Mucosa of gallbladder (tissue), 1 donor: ENCODE results near the gene HNF1B. TPM values are rescaled to one million over a fixed set of nuclear protein-coding genes. Genes with fewer than 3 reads are reported as not detected.

Source experiments
- DNase-seq: peaks from one replicate; pipeline ENCODE4 v3.0.0-alpha.2; 2020; ENCODE audit warnings: low spot score
- total RNA-seq: library from RNA; stranded (reverse); gene quantifications from one replicate; pipeline ENCODE4 v1.2.1, GENCODE V29; 2021
- donor health status: DM: no; HTN: no; CAD: no.

Gene HNF1B
- total RNA-seq, 1 donor from 2014 or later: 142 TPM

DNA sequence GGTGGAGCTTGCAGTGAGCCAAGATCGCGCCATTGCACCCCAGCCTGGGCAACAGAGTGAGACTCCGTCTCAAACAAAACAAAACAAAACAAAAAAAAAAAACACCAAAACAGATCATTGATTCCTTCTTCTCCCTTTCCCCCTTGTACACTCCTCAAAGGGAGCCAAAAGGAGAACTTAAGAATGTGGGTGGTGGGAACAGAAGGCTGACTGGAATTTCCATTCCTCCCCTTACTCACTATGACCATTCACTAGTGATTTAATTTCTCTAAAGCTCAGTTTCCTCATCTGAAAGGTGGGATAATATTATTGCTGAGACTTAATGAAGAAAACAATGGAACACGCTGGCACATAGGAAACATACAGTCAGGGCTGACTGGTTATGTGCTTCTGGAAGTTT is 17.1 kb upstream of the HNF1B start:
- no peak for DNase-seq

DNA sequence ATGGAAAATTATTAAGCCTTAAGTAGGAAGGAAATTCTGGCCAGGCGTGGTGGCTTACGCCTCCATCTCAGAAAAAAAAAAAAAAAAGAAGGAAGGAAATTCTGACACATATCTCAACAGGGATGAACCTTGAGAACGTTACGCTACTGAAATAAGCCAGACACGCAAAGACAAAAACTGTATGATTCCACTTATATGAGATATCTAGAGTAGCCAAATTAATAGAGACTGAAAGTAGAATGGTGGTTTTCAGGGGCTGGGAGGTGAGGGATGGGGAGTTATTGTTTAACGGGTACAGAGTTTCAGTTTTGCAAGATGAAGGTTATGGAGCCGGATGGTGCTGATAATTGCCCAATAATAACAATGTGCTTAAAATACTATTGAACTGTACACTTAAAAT is 16.2 kb upstream of the HNF1B start:
- DNase-seq: no peak

DNA sequence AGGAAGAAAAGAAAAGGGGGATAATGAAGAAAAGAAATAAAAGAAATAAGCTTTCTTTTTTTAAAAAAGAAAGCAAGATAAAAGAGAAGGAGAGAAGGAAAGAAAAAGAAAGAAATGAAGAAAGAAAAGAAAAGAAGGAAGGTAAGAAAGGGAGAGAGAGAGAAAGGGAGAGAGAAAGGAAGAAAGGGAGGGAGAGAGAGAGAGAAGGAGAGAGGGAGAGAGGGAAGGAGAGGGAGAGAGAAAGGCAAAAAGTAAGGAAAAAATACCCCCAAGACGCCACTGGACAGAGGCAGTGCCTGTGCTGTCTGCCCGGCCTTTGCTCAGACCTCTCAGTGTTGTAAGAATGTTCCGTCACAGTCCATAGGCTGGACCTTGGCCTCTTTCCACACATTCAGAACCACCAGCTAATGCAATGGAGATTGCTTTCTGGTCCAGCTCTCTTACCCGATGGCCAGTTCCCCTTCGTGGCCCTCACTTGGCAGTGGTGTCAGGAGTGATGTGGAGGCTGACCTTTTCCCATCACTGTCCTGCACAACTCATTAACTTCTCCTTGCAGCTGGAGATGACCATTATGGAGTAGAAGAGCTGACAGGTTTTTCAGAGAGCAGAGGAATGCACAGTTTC is 14.3 kb upstream of the HNF1B start:
- peak; percentile 34 for DNase-seq

DNA sequence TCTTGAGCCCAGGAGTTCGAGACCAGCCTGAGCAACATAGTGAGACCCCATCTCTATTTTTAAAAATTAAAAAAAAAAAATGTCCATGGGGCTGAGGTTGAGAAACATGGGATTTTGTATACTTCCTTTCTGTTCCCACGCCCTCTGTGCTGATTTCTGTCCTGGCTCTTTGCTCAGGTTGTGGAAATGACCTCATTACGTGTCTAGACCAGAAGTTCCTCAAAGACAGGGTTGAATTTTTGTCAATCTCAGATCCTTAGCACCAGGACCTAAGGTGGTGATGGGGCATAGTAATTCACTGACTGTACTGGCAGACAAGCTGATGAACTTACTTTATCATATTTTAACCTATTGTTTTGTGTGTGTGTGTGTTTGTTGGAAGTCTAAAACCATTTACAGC is 11.2 kb upstream of the HNF1B start:
- DNase-seq: no peak

DNA sequence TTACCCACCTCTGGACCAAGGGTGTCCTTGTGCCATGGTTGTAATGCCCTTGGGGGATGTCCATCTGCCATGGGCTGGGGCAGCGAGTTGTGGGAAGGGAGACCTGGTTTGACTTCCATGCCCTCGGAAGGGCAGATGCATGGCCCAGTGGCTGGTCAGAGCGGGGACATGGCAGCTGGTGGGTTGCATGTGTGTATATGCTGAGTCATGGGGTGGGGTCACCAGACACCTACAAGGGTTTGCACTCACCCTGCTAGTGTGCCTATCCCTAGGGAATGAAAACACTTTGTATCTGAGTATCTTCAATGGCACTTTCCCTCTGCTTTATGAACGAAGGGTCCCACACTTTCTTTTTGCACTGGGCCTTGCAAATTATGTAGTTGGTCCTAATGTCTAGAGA is 10.6 kb upstream of the HNF1B start:
- DNase-seq: no peak

DNA sequence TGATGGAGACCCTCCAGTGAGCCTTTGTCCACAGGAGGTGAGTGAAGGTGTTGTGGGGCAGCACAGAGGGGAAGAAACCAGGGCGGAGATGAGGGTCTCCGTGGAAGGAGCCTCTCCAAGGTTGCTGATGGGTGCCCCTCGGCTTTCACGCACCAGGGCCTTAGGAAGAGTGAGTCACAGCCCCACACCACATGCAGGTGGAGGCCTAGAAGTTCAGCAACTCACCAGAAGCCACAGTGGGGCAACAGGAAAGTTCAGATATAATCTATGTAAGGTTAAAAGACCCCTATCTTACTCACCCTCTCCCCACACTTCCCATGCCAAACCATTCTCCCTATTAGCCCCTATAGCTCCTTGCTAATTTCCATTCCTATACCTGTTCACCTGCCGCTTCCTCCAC is 9.5 kb upstream of the HNF1B start:
- DNase-seq: no peak

DNA sequence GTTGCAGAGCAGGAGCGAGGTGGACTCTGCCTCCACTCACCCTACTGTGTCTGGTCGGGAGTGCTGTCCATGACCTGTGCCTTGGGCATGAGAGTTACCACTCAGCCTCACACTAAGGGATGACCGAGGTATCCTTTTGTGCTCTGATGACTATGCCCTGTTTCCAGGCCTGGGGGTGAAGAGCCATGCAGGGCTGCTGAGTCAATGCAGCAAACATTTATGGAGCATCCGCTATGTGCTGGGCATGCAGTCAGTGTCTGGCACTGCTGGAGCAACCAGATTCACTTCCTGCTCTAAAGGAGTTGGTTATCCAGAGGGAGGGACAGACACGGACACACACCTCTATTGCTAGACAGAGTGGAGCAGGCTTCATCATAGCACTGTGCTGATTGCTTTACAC is 7.6 kb upstream of the HNF1B start:
- peak; percentile 32 for DNase-seq

DNA sequence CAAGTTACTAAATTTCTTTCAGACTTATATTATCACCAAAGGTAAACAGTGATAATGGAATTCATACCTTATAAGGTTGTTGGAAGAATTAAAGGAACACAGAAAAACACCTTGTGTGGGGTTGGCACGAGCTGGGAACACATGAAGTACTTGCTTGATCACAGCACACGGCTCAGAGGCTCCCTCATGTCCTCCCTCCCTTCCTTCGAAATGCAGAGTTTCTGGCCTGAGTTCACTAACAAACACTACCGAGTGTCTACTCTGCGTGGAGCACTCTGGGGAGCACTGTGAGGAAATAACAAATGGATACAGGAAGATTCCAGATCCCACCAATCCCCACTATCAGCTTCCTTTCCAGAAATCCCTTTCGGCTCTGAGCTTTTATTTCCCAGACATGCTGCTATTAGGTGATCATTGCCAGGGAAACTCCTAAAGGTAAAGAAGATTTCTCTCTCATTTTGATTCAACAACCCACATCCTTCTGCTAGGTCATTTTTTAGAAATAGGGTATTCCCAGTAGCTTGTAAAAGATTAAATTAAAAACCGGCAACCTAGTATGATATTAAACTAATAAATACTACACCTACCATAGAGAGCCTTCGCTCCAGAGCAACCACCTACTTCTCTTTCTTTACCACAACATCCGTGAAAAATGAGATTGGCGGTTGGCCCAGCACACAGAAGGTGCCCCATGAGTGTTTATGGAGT is 6.1 kb upstream of the HNF1B start:
- DNase-seq: no peak

DNA sequence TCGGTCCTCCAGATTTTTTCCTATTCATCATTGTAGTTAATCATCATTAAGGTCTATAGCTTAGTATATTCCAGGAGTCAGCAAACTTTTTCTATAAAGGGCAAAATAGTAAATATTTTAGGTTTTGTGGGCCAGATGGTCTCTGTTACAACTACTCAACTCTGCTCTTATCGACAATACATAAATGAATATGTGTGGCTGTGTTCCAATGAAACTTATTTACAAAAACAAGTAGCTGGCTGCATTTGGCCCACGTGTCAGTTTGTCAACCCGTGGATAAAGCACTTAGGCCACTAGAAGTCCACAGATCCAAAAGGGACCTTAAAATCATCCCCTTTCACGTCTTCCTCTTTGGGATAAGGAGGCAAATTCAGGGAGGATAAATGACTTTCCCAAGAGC is 5.4 kb upstream of the HNF1B start:
- no peak for DNase-seq

DNA sequence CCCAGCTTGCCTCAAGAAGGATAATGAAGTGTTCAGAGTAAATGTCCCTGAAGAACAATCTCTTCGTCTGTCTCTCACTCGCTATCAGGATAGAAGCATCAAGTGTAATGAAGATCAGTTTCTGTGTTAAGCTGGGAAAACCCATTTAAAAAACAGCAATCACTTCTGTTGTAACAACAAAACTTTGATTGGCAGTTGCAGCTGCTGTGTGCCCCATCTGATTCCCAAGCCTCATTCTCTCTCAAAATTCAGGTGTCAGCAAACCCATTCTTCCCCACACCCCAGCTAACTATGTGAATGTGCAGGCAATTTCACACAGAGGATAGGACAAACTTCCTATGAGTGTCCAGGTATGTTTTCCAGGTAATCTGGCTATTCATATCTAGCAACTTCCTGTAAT is 2.4 kb upstream of the HNF1B start:
- no peak for DNase-seq

DNA sequence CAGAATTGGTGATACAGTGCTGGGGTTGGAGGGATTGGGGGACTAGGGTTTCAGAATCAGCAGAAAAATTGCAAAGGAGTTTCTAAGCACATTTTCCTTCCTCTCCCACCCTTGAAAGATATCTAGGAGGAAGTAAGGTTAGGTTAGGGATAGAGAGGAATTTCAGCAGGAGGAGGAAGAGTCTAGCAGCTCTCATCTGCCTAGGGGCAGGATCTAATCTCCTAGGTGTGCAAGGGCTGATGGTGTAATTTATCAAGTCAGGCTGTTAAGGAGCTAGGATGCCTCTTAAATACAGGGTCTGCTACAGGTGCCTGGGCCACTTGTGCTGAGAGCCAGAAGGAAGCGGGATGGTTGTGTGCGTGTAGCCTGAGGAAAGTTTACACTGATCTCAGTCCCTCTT is 1.8 kb upstream of the HNF1B start:
- no peak for DNase-seq

DNA sequence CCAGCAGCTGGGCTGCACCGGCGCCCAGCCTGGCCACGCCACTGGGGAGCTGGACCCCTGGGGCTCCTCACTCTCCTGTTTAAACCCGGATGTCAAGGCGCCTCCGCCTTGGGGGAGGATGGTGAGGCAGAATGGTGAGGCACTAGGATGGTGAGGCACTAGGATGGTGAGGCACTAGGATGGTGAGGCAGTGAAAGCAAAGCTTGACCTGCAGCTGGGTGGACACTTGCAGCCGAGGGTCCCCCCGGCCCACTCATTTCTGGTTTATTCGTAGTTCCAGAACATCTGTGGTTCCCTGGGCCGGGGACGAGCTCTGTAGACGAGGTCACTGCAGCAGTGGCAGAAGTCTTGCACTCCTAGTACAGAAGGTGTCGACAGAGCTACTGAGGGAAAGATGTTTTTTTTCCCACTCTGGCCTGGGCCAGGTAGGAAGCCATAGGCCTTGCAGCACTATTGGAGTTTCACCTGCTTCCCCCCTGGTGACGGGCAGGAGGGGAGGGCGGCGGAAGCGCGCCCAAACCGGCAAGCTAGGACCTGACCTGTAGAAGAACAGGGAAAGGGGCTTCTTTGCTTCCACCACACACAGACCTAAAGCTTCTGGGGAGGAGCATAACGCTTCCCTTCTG is 1.1 kb upstream of the HNF1B start:
- no peak for DNase-seq

DNA sequence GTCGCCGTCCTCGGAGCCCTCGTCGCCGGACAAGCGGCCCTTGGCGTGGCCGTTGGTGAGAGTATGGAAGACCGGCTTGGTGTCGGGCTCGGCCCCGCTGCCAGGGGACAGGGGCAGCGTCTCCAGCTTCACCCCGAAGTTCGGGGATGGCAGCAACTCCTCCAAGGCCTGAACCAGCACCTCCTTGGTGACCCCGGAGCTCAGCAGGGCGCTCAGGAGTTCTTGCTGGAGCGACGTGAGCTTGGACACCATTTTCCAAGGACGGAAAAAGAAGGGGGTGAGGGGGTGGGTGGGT is 279 bp downstream of the HNF1B start:
- DNase-seq: no peak

DNA sequence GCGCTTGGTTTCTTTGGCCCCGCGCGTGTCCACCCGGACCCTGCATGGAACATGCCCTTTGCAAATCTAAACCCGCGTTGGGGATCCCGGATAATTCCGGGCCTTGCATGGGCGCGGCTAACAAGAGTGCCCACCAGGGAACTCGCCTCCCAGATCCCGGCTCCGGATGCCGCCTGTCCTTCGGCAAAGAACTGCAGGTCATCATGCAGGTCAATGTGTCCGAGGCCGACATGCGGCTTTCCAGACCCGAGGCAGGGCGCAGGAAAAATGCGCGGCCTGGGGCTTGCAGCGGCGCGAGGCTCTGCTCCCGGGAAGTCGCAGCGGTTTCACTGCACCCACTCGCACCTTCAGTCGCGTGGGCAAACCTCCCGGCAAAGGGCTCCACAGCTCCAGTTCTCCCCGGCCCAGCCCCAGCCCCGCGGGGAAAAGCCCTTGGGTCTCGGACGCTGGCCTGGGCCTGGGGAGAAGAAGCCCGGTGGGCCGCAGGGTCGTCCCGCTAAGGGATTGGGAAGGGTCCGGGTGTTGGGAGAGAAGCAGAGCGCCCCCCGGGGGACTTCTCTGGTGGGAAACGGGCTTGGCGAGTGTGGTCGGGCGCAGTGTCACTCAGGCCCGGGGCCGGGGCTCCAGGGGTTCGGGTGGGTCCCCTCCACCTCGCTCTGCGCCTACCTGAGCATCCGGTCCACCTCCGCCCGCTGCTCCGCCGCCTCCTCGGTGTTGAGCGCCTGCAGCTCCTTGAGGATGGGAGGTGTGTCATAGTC is 805 bp downstream of the HNF1B start:
- no peak for DNase-seq

DNA sequence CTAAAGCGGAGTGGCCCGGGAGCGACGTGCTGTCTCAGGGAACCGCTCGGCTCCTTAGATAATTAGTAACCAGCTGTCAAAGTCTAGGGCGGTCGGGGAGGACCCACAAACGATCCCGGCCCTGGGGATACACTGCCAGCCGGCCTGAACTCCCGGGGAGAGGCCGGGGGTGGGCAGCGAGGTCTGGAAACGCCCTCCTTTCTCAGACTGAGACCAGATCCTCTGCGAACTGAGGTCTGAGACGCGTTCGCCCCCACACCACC is 1.3 kb downstream of the HNF1B start:
- no peak for DNase-seq

DNA sequence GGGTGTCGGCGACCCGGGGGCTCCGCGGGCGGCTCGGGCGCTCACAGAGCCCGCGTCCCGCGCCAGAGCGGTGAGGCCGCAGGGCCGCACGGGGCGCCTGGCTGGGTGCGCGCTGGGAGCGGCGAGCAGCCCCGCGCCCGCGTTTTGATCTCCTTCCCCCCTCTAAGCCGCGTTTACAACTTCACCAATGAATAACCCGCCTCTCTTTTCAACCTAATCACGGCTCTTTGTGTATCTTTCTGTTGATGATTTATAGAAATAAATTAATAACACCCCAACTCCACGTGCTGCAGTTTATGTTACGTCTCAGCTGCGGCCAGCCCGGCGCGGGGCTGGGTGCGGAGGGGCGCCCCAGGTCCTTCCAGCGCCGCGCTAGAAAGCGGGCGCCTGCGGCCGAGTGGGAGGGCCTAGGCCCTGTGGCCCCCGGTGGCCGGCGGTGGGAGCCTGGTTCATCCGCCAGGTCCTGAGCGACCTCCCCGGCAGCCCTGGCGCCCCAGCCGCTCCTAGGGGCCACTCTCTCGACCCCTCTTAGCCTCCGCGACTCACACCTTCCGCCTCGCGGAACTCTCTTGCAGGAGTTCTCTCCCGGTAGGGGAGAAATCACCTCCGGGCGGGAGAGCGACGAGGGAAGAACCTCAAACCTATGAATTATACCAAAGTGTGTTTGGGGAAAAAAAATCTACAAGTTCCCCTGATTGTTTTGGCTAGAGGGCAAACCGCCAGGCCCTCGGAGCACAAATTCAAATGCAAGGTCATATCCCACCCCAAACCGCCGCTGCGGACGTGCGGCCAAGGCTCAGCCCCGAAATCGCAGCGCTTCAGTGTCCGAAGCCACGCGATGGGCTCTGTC is 1.9 kb downstream of the HNF1B start:
- DNase-seq: no peak

DNA sequence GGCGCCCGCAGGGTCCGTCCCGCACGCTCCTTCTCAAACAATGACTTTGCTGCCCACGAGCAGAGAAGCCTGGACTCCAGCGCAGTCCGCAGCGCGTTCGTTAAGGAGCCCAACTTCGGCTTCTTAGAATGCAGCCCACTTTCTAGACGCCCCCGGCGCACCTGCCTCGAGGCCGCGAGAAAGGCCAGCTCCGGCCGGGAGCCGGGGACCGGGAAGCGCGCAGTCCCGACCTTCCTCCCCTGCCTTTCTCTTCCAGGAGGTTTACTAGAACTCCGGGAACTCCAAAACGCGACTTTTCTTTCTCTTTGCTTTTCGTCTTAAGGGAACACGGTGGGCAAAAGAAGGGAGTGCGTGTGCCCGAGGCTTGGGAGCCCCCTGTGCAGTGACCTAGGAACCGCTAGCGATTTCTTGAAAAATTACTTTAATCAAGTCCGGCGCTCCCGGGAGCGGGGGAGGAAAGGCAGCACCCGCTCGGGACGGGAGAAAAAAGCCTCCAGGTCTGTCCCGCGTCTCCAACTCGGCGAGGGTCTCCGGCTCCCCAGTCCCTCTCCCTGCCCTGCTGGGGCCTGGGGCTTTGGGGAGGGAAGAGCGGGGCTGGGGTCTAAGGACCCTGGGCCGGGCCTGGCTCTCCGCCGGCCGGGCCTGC is 2.6 kb downstream of the HNF1B start:
- DNase-seq: no peak

DNA sequence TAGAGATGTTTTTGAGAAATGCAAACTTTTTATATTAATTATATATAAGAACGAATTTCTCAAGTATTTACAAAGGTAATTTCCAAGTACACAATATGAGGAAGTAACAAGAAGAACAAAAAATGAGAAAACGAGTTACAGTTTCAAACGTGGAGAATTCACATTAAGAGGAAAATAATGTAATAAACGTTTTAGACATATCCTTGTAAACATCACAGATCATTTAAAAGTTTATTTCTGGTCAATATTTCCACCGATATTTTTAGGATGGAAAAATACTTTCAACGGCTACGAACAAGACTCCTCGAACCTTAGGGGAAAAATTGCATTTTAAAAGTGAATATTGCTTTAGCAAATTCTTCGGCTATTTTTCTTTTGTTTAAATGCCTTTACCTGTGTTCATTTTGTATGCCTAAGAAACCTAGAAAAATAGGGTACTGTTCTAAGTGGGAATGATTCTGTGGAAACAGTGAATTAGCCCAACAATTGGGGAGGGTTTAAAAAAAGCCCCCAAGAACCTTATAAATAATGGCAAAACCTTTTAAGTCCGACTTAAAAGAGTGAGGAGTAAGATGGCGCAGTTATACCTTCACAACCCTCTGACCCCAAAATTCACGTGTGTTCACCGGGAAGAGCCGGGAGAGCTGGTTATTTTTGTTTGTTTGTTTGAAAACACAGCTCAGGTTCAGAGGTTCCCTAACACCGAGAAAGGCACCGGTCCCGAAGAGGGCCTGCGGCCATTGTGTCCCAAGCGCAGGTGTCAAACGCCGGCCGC is 3.3 kb downstream of the HNF1B start:
- DNase-seq: no peak

DNA sequence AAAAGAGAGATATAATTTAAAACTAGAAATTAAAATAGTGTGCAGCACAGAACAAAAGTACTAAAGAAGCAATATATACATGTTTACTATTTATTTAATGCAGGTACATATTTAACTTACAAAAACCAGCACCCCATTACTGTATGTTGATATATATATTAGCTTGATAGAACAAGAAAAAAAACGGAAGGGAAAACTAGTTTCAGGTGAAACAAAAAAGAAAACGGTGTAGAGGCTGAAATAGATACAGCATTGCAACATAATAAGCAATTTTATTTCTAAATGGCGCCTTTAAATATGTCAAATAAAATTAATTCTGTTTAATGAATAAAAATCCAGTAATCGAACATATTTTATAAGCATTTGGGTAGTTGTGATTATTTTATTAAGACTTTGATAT is 3.9 kb downstream of the HNF1B start:
- no peak for DNase-seq

DNA sequence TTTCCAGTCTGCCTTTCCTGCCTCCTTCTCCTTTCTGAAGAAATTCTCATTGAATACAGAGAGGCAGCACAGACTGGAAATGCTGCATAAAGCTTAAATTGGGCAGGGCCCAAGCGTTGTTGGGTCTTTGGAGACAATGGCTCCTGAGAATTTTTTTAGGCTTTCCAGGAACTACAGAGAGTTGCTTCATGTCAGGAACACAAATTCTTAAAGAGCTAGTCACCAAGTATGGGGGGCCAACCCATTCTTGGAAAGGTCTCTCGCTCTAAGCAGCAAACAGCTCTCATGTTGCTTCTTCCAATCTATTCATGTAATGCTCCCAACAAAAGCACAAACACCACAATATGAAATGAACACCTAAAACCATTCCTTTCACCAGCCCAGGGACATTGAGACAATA is 6.9 kb downstream of the HNF1B start:
- DNase-seq: no peak

DNA sequence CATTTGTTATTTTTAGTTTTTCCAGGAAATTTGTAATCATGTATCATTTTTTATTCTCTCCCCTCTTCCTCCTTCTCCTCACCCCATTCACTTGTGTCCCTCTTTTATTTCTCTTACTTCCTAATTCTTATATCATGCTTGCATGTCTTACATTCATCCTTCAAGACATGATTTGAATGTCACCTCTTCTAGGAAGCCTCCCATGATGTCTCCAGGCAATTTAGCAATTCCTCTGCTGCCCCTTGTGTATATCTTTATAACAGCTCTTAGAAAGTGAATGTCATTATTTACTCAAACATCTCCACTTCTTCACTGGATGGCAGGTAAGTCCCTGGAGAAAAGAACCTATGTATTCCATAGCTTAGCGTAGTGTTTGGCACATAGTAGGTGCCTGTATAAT is 7.8 kb downstream of the HNF1B start:
- DNase-seq: no peak
